ENCODE results near the gene KCNJ12.
"Not testable (repeated sequence)": the region's sequence is repeated elsewhere in the genome, so short reads cannot be mapped to it uniquely, and the experiment has no call there.

Gene KCNJ12

DNA sequence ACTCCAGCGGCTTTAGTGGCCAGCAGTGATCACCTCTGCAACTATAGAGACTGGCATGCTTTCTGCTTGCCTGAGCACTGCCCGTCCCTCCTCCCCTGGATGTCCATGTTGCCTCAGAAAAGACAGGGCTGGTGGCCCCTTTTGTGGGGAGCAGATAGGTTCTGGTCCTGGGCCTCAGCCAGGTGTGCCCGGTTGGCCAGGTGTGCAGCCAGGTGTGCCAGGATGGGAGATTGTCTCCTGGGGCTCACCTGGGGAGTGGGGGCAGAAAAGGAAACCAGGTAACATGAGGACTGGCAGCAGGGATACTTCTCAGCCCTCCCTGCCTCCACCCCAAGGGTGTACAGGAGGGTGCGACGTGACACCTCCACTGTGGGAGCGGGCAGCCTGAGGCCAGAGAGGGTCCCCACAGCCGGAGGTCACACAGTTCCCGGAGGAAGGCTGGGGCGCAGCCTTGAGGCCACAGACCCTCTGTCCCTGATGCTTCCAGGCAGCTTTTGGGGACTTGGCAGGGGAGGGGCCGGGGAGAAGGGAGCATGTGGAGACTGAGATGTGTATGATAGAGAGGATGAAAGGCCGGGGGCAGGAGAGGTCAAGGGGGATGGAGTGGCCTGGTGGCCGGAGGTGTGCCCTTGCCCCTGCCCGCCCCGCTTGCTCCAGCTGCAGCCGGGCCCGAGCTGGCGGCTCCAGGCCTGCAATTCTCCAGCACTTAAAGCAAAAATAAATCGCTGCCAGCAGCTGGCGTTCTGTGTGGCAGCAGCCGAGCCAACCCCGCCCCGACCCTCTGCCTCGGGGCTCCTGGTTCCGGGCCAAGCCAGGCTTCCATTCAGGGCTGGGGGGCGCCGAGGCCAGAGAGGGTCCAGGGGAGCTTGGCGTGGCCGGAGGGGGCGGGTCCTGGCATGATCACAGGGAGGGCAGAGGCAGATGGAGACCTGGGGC lies 6.7 kb downstream of the KCNJ12 start:
- no peak for DNase-seq (ENCODE audit: extremely low read depth in 1 of 2, low read depth in 1 of 2)

DNA sequence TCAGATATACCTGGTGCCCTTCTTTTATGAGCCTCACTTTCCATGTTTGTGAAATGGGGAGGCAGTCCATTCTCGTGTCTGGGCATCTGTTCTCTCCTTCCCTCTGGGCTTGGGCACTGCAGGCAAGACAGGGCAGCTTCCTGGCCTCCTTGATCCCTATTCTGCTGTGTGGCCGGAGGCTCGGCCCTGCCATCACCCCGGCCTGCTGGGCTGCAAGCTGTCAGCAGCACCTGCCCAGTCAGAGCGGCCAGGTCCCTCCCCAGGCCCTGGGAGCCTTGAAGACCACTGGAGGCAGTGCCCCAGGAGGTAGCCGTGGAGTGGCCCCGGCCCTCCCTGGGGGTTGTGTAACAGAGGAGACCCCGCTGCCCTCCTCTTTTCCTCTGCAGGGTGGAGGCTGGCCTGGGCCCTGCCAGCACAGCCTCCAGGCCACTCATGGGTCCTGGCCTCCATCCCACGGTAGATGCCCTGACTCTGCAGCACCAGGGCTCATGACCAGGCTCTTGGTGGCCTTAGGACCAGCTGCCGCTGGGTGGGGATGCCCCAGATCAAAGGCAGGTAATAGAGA lies 9.2 kb downstream of the KCNJ12 start:
- no peak for DNase-seq (ENCODE audit: extremely low read depth in 1 of 2, low read depth in 1 of 2)

DNA sequence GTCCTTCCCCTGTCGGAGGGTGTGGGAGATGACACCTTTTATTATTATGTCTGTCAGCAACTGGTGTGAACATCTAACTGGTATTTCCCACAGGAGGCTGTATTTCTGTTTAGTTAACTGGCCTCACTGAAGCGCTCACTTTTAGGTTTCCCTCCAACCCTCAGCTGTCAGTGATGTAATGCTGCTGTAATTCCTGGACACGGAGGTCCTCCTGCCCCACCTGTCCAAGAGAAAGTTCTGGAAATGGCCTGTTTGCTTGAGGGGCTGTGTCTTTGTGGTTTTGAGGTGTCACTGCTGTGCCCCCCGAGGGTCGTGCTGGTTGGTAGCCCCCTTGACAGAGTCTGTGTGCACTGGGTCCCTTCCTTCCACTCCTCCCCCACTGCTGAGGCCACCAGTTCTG lies 11.5 kb downstream of the KCNJ12 start:
- DNase-seq (ENCODE audit: extremely low read depth in 1 of 2, low read depth in 1 of 2) = no peak

DNA sequence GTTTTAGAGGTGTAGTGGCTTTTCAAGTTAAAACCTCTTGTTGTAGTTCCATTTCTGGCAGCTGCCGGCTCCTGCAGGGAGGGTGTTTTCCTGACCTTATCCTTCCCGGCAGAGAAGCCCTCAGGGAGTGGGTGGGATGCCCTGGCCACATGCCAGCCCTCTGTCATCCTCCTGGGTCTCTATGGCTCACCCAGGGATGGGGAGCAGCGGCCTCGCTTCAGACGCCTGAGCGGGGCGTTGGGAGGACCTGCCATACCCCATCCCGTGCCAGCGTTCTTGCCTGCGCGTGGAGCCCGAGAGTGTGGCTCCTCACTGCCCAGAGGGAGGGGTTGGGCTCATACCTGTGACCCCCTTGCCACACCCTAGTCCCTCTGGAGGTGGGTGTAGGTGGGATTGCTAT lies 11.9 kb downstream of the KCNJ12 start:
- no peak for DNase-seq (ENCODE audit: extremely low read depth in 1 of 2, low read depth in 1 of 2)

DNA sequence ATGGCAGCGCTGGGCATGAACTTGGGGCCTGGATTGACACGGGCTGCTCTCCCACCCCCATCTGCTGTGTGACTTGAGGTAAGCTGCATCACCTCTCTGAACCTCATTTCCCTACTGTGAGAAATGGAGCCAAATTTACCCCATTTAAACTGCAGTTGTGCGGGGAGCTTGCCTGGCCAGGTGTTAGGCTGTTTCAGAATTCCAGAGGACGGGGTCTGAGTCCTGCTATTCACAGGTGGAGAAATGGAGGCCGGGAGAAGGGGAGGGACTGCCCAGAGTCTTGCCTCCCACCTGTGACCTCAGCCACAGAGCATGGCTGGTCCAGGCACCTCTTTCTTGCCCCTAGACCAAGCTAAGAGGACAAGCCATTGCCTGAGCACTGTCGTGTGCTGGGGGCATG lies 12.8 kb downstream of the KCNJ12 start:
- DNase-seq (ENCODE audit: extremely low read depth in 1 of 2, low read depth in 1 of 2) = no peak

DNA sequence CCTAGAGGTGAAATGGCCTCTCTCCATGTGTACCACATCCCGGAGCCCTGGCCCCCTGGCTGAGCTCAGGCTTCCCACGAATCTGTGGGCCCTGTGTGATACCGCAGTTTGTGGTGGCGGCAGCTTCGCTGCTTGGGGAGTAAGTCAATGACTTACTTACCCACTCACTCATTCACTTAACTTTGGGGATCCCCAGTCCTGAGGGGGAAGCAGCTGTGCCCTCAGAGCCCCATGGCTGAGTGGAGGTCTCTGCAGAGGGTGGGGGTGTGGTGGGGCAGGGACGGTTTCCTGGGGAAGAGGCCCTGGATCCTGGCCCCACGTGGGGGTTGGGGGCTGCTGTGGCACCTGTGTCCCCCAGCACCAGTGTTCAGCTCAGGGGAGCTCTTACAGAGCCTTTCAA lies 13.2 kb downstream of the KCNJ12 start:
- no peak for DNase-seq (ENCODE audit: extremely low read depth in 1 of 2, low read depth in 1 of 2)

DNA sequence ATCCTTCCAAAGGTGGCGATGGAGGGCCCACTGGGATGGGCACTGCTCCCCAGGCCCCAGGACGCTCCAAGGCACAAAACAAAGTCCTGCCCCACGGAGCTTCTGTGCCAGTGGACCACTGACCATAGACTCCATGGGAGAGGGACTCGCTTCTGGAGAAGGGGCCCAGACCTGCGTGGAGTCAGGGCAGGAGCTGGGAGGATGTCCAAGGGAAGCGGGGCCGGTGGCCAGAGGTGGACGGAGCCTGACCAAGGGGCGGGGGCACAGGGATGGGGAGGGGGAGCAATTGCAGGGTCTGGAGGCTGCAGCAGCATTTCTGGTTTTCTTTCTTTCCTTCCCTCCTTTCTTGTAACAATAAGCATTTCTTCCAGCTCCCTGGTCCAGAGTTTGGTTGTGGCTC lies 14.1 kb downstream of the KCNJ12 start:
- no peak for DNase-seq (ENCODE audit: extremely low read depth in 1 of 2, low read depth in 1 of 2)

DNA sequence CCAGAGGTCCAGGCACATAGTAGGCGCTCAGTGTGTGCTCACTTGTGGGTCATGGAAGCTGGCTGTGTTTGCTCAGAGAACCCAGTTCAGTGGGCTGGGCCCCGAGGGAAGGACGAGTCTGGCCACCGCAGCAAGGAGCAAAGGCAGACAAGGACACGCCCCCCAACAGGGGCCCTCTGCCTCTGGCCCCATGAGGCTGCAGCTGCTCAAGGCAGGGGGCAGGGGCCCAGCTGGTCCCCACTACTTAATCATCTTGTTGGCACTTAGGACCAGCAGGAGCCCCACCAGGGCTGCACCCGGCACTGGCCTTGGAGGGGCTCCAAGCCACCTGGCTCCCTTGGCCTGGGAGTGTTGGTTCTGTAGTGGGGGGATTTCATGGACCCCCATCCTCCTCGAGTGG lies 16.1 kb downstream of the KCNJ12 start:
- no peak for DNase-seq (ENCODE audit: extremely low read depth in 1 of 2, low read depth in 1 of 2)

DNA sequence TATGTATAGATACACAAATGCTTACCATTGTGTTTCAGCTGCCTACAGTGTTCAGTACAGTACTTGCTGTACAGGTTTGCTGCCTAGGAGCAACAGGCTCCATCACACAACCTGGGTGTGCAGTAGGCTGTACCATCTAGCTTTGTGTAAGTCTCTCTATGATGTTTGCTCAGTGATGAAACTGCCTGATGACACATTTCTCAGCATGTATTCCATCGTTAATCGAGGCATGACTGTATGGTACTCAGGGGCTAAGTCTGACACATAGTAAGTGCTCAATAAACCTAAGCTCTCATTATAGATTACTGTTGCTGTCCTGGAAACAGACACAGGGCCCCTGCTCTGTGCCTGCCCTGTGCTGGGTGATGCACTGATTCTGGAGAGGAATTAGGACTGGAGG lies 18.1 kb downstream of the KCNJ12 start:
- DNase-seq (ENCODE audit: extremely low read depth in 1 of 2, low read depth in 1 of 2) = no peak

DNA sequence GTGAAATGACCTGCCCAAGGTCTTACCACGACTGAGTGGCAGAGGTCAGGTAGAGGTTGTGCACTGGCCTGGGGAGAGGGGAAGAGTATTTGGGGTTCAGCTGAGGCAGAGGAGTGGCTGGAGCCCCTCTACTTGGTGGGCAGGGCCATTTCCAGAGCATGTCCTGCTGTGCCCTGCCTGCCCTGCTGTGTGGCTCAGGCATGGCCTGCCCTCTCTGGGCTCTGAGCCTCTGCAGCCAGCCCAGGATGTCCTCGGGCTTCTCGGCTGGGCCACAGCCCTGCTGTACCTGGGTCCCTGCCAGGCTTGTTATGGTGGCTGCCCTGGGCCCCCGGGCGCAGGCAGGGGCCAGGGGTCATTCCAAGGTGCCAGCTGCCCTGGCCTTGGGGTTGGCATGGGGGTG lies 19.6 kb downstream of the KCNJ12 start:
- DNase-seq (ENCODE audit: extremely low read depth in 1 of 2, low read depth in 1 of 2) = no peak

DNA sequence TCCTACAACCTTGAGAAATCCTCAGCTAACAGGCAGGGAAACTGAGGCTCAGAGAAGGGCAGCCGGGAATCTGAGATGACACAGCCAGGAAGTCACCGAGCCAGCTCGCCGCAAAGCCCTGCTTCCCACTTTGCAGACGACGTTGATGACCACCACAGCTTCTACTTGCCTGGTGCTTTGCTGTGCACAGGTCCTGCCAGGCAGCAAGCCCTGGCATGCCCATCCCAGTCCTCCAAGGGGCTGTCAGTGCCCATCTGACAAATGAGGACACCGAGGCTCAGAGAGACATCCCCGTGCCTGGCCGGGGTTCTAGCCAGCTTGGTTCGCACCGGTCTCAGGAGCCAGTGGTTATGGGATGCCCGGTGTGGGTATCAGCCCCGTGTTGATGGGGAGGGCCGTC lies 20.1 kb downstream of the KCNJ12 start:
- DNase-seq (ENCODE audit: extremely low read depth in 1 of 2, low read depth in 1 of 2) = no peak

DNA sequence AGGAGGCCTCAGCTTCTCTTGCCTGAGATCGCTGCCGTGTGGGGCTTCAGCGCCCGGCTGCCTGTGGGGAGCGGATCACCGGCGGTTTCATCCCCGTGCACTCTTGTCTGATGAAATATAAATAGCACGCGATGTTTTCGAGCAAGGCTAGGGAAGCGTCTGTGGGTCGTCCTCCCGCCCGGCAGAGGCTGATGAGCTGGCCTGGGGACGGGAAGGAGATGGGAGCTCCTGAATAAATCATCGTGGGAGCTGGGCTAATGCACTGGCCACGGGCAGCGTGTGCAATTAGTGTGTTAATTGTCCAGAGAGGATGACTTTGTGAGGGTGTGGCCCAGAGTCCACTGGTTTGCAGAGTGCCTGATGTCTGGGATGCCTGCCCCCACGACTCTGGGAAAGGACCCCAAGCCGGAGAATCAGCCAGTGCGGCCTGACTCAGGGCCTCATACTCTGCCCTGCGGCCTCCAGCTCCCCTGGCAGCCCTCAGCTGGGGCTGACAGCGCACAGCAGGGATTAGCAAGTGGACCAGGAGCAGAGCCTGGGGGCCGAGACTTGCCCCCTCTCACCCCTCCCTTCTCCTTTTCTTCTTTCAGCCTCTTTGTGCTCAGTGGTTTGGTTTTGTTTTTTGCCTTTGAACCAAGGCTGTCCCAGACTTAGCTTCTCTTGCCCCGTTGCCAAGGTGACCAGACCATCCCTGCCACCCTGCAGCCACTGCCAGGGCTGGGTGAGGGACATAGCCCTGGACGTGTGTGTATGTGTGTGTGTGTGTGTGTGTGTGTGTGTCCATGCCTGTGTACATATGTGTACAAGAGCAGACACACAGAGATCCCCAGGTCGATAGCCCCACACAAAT lies 21.4 kb downstream of the KCNJ12 start:
- DNase-seq (ENCODE audit: extremely low read depth in 1 of 2, low read depth in 1 of 2) = no peak

DNA sequence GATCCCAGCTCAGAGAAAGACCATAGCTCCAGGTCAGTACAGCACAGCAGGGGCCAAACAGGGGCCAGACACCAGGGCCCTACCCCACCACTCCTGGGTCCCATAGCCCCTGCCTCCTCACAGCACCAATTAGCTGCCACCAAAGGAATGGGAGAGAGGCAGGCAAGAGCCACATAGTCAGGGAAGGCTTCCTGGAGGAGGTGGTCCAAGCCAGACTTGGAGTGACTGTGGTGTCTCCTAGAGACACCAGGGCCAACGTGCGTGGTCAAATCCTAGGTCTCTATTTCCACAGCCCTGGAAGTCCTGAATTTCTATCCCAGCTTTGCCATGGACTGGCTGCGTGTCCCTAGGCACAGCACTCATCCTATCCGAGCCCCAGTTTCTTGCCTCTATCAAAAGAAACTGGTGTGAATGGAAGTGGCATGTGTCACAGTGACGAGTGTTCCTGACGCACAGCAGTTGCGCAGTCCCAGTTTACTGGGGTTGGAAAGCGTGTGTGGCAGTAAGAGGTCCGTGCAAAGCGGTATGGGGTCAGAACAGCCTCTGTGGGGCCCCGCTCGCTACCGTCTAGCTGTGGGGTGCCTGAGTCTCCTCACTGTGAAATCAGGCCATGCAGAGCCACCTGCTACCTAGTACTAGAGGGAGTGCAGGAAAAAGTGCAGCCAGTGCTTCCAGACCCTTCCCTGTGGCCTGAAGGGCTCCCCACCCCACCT lies 23.5 kb downstream of the KCNJ12 start:
- no peak for DNase-seq (ENCODE audit: extremely low read depth in 1 of 2, low read depth in 1 of 2)

DNA sequence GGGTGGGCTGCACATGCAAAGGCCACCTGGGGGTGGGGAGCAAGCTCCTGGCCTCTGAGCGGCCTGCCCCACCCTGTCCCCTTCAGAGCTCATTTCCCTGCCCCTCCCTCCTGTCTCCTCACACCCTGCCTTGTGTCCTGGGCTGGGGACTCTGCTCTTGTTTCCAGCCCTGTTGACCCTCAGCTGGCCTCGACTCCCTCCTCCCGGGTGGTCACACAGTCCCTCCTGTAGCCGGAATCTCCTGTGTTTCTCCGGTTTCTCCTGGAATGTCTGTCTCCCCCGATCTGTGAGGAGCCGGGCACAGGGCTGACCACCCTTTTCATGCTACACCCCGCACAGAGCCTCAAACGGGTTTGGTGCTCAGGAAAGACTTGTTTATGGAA lies 24.0 kb downstream of the KCNJ12 start:
- DNase-seq (ENCODE audit: extremely low read depth in 1 of 2, low read depth in 1 of 2) = not testable (repeated sequence)

DNA sequence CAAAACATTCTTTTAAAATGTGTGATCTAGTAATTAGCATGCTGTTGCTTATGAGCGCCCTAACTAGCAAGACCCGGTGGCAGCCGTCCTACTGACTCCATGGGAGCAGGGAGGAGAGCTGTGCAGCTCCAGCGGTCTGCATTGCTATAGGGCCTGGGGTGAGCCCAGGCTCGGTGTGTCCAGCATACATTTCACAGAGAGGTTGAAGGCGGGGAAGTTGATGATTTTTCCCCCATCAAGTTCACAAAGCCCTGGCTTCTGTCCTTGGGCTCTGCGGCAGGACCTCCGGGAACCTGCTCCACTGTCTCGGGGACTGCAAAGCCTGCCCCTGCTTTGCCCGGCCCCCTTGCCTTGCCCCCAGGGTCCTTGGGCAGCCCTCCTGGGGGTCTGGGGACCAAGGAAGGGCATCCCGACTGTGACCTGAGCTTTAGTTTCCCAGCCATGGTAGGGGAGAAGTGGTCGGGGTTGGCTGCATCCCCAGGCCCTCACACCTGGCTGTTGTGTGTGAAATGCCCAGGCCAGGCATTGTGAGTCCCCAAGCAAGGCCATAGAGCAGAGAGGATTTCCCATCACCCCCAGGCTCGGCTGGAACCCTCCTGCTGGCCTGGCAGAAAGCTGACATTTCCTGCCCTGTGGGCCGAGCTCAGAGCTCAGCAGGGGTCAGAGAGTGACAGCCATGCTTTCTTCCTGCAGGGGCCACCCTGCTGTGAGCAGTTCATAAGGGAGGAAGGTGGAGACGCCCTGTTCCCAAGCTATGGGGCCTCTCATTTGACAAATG lies 24.8 kb downstream of the KCNJ12 start:
- DNase-seq (ENCODE audit: extremely low read depth in 1 of 2, low read depth in 1 of 2) = no peak

DNA sequence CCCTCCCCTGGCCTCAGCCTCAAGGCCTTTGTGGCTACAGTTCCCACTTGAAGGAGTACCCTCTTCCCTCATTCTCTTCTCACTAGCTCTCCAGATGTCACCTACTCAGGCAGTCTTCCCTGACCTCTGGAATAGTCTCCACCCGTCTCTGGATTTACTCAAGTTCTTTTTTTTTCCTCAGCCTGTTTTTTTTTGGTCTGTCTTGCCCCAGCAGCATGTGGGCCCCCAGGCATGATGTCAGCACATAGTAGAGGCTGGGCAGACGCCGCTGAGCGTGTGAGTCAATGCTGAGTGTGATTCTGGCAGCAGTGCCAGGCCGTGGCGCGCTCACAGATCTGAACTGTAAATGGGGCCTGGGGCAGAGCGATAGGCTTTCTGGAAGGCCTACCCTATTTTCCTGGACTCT lies 26.0 kb downstream of the KCNJ12 start:
- DNase-seq (ENCODE audit: extremely low read depth in 1 of 2, low read depth in 1 of 2) = not testable (repeated sequence)

DNA sequence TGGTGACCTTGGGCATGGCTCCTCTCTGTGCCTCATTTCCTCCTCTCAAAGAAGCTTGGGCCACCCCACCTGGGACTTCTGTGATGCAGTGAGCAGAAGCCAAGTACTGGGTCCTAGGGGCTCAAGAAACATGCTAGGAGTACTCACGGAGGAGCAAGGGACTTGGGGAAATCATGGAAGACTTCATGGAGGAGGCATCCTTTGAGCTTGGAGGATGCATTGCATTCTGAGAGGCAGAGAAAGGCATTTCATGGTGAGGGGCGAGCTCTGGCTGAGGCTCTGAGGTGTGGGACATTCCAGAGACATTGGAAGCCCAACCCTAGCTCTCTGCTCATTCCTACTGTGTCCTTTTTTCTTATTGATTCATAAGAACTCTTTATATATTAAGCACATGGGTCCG lies 26.8 kb downstream of the KCNJ12 start:
- not testable (repeated sequence) for DNase-seq (ENCODE audit: extremely low read depth in 1 of 2, low read depth in 1 of 2)

DNA sequence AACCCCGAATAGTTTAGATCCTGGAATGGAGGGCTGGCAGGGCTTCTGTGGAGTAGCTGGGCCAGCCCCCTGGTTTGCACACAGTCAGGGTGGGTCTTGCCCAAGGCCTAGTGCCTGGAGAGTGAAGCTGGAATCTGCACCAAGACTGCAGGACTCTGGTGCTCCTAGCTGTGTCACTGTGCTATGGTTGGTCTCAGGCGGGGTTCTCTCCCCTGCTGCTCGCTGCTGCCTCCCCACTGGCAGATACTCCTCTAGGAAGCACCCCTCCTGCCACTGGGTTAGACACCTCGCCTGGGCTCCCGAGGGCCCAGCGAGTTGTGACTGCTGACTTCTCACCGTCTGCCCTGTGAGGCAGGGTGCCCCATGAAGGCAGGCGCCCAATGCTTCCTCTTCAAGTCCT lies 27.9 kb downstream of the KCNJ12 start:
- DNase-seq (ENCODE audit: extremely low read depth in 1 of 2, low read depth in 1 of 2) = not testable (repeated sequence)

DNA sequence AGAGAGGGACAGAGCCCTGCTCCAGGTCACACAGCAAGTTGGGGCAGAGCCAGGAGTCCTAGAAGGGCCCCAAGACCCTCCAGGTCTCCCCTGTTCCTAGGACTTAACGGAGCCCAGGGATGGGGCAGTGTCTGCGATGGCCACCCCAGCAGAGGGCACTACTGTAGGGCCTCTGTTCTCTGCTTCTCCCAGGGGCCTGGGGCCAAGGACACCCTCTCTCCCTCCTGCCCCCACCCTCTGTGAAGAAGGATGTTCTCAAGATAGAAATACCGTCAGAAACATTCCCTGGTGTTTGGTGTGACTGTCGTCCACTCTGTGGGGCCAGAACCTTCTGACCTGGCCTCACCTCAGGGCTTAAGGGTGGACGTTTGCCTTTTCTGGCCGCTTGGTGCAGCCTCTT lies 28.4 kb downstream of the KCNJ12 start:
- not testable (repeated sequence) for DNase-seq (ENCODE audit: extremely low read depth in 1 of 2, low read depth in 1 of 2)

All from stimulated activated CD8-positive, alpha-beta memory T cell treated with anti-CD3 and anti-CD28 coated beads, Interleukin-7, amount 100 ng/mL, for 48 hours (primary cell).